Small intestine (tissue), 7 donors: ENCODE measurements around the gene LRRTM3. TPM values are rescaled to one million over a fixed set of nuclear protein-coding genes. Genes with fewer than 3 reads are reported as not detected.

Experiments used
- DNase-seq, 2 donors: peaks; one replicate each; pipeline versions ENCODE4 v3.0.0 to v3.0.0-alpha.2; 2013
- FAIRE-seq: peaks from 2 replicates; lab custom pipeline; 2012; peaks lifted over from hg19 to GRCh38; lab: Jason Lieb, UNC
- H3K27ac ChIP-seq, 3 donors: one replicate each; pipeline ENCODE4 v1.5.1; 2013; ENCODE audit warnings: low read length in 2 of 3, mild to moderate bottlenecking in 2 of 3, control low read depth in 1 of 3, inconsistent platforms in 1 of 3, low read depth in 1 of 3, moderate library complexity in 1 of 3
- H3K27me3 ChIP-seq, 3 donors: one replicate each; pipeline ENCODE4 v1.6.1; 2013; ENCODE audit warnings: low read length in 3 of 3, inconsistent platforms in 1 of 3; ENCODE audit not compliant: control insufficient read depth in 3 of 3, insufficient read depth in 3 of 3
- H3K36me3 ChIP-seq, 3 donors: one replicate each; pipeline ENCODE4 v1.6.1; 2013; ENCODE audit warnings: low read length in 3 of 3, inconsistent platforms in 1 of 3, low read depth in 1 of 3, mild to moderate bottlenecking in 1 of 3, moderate library complexity in 1 of 3; ENCODE audit not compliant: control insufficient read depth in 3 of 3, insufficient read depth in 2 of 3
- H3K4me1 ChIP-seq, 3 donors: one replicate each; pipeline ENCODE4 v1.6.1; 2013; ENCODE audit warnings: low read length in 2 of 3, inconsistent platforms in 1 of 3, low read depth in 1 of 3, mild to moderate bottlenecking in 1 of 3, moderate library complexity in 1 of 3; ENCODE audit not compliant: control insufficient read depth in 3 of 3, insufficient read depth in 2 of 3
- H3K4me3 ChIP-seq, 3 donors: one replicate each; pipeline ENCODE4 v1.5.1; 2013; ENCODE audit warnings: low read length in 3 of 3, control low read depth in 1 of 3, inconsistent platforms in 1 of 3, low read depth in 1 of 3, mild to moderate bottlenecking in 1 of 3, moderate library complexity in 1 of 3
- H3K9me3 ChIP-seq, 2 donors: one replicate each; pipeline ENCODE4 v1.6.1; 2013; ENCODE audit warnings: low read depth in 1 of 2, low read length in 1 of 2; ENCODE audit not compliant: control insufficient read depth in 2 of 2, insufficient read depth in 1 of 2
- WGBS, 3 donors: extraction: QIAGEN DNeasy Blood & Tissue Kit; methylation state at CpG; one replicate each; pipeline ENCODE4 v1.1.7; 2013; 5-methylcytosine and 5-hydroxymethylcytosine counted together
- polyA plus RNA-seq, 4 donors: library from polyadenylated mRNA; stranded (reverse) in 3 of 4; unstranded in 1 of 4; fragments of 200-250 nt in 3 of 4; fragments of 120-200 nt in 1 of 4; gene quantifications; one replicate each; pipeline versions ENCODE4 v1.2.1 to v1.2.3, GENCODE V29; 2013
- donor health status: healthy with polysubstance abuse.
- donor health status: control.
- donor health status: control.
- donor health status: Bipolar disorder and iron deficiency.
- donor health status: healthy.

Gene LRRTM3
- polyA plus RNA-seq, 4 donors: 0.10 to 0.31 TPM; not detected in 2

DNA sequence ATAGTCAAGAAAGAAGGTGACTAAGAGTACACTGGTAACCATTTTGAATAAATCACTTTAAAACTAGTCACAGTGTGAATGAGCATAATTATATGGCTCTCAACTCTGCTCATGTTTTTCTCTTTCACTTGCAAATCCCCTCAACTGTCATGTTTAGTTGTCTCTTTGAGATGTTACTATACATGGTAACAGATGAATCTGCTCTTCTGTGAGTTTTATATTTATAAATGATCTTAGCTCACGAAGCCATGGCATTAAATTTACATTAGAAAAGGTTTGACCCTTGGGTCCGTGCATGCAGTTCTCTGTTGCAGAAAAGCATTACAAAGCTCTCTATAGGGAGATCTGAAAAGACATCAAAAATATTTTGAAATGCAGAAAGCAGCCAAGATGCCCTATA is 33.0 kb upstream of the LRRTM3 start:
- no peaks in the 10 kb centered on the region for H3K36me3 ChIP-seq
- H3K27me3 ChIP-seq: no peaks in the 10 kb centered on the region
- no peak overlapping the region for H3K27ac ChIP-seq
- H3K9me3 ChIP-seq: no peaks in the 10 kb centered on the region
- WGBS, 3 donors: 51 to 68% (median 61%) methylated on average over 2 of the region's 2 CpGs
- FAIRE-seq (no peak), DNase-seq (no peak)
- H3K4me1 ChIP-seq: no peaks in the 10 kb centered on the region
- H3K4me3 ChIP-seq: no peak overlapping the region

DNA sequence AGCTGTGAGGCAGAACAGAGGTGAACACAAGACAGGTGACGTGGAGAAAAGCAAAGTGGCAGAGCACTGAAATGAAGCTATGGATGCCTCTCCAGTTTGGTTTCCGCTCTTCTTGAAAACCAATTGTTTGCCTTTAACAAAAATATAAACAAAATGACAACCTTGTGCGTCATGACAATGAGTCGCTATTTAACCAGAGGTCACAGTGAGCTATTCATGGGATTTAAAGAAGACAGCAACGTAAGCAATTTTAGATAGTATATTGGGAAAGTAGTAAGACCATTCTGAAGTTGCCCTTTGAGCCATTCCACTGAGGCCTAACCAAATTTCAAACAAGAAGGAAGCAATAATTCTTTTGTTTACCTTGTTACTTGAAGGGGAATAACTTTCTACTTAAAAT is 15.2 kb upstream of the LRRTM3 start:
- Histone ChIP-seq H3K4me3 (no peak overlapping the region), H3K27me3 (no peaks in the 10 kb centered on the region), H3K9me3 (no peaks in the 10 kb centered on the region), H3K36me3 (no peaks in the 10 kb centered on the region), H3K4me1 (no peaks in the 10 kb centered on the region), H3K27ac (no peak overlapping the region)
- FAIRE-seq (no peak), DNase-seq (no peak)
- WGBS, 3 donors: 87 to 93% (median 89%) methylated on average over 5 of the region's 5 CpGs

DNA sequence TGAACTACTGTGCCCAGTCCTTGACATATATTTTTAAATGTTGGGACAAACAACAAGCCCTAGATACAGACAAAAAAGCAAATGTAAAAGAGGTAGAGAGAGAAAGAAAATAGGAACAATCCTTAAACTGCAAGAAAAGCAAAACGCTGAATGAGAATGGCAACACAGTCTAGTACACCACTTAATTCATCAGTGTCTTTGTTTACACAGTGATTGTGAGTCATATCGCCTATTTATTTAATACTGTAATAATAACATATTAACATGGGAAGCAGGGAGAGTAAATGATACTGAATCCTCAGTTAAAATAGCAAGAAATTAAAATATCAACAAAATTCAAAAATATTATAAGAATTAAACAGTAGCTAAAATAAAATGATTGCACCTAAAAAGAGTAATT is 9.8 kb upstream of the LRRTM3 start:
- 58 to 68% (median 62%) methylated on average over 2 of the region's 2 CpGs for WGBS, 3 donors
- no peak overlapping the region for H3K4me3 ChIP-seq
- DNase-seq (no peak), FAIRE-seq (no peak)
- H3K27ac ChIP-seq: no peak overlapping the region
- H3K27me3 ChIP-seq: no peaks in the 10 kb centered on the region
- no peaks in the 10 kb centered on the region for H3K4me1 ChIP-seq
- H3K36me3 ChIP-seq: no peaks in the 10 kb centered on the region
- no peaks in the 10 kb centered on the region for H3K9me3 ChIP-seq

DNA sequence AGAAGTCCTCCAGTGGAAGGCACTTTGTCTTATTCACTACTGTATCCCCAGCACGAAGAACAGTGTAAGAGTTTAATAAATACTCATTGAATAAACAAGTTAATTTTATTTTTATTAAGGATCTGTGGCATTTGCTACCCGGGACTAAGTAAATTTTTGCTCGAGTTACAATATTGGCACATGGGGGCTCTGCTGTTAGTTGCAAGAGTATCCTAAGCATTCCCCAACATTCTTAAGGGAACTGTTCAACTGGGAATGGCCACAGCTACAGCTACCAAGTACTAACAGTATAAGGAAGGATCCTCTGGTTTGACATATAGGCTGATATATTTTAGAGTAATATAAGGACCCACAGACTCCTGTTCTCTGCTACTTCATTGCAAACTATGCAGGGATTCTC is 8.7 kb upstream of the LRRTM3 start:
- Histone ChIP-seq H3K27me3 (no peaks in the 10 kb centered on the region), H3K27ac (no peak overlapping the region), H3K4me3 (no peak overlapping the region), H3K9me3 (no peaks in the 10 kb centered on the region), H3K36me3 (no peaks in the 10 kb centered on the region), H3K4me1 (no peaks in the 10 kb centered on the region)
- FAIRE-seq (no peak), DNase-seq (no peak)
- WGBS, 3 donors: 36 to 46% (median 43%) methylated on average over 3 of the region's 3 CpGs

DNA sequence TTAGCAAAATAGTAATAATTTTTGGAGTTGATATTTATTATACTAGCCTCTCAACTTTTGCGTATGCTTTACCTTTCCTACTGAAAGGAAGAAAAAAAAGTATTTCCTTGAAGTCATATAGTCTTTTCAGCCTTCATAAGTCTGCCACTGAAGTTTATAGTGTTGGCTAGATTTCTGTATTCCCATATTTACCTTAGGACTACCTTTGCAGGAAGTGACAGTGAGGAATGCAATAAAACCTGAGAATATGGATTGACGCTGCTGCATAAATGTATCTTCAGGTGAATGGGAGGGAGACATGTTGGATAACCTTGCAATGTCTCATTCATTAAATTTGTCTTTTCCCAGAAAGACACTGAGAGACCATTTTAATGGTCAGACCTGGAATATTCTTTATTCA is 6.6 kb upstream of the LRRTM3 start:
- 74 to 91% (median 86%) methylated on average over 2 of the region's 2 CpGs for WGBS, 3 donors
- FAIRE-seq: no peak
- no peaks in the 10 kb centered on the region for H3K9me3 ChIP-seq

DNA sequence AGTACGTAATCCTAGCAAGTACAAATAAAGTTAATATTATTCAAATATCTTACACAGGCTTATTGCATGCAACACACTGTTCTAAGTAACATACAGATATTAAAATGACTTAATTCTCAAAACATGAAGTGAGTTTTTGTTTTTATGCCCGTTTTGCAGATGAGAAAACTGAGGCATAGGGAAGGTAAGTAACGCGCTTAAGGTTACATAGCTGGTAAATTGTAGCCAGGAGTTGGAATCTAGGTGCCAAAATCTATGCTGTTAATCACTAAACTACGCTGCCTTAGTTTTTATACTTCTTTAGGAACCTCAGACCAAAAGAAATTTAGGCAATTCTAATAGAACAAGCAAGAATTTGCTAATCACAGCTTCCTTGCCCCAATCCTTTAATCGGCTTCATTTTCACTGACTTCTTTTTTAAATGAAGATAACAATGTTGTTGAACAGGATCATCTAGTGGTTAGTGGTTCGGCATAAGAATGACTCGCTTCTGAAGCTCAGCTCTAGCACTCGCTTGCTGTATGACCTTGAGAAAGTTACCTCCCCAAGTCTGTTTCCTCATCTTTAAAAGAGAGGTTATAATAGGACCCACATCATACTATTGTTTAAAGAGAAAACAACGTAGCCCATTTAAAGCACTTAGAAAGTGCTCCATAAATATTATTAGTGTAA is 1.0 kb upstream of the LRRTM3 start:
- peaks cover 0 to 35% (median 15%) of the 10 kb centered on the region in 3 donors for H3K27me3 ChIP-seq
- 43 to 59% (median 50%) methylated on average over 10 of the region's 10 CpGs for WGBS, 3 donors
- DNase-seq (no peak), FAIRE-seq (no peak)
- H3K36me3 ChIP-seq: no peaks in the 10 kb centered on the region
- H3K27ac ChIP-seq: no peak overlapping the region
- no peaks in the 10 kb centered on the region for H3K9me3 ChIP-seq
- no peak overlapping the region for H3K4me3 ChIP-seq
- H3K4me1 ChIP-seq: peaks cover 0 to 6% (median 0%) of the 10 kb centered on the region in 3 donors

More for the DNA sequence above, 6.6 kb upstream of the LRRTM3 start:
- Histone ChIP-seq H3K27me3 (no peaks in the 10 kb centered on the region), H3K4me3 (no peak overlapping the region), H3K4me1 (no peaks in the 10 kb centered on the region), H3K36me3 (no peaks in the 10 kb centered on the region), H3K27ac (no peak overlapping the region)
- no peak for DNase-seq

DNA sequence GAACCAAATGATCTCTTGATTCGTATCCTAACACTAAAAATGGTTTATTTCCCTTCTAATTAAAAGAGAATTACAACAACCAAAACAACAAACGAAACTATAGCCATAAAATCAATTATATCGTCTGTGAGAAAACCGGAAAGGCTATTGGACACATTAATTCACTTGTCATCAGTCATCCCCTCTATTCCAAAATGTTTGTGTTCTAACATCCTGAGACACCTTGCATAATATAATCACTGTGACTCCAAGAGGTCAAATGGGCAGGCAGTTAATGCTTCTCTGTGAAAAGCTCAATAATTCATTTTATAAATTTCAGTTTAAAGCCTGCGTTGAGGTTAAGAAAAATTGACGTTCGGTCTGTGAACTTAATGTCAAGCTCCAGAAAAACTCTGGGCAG is 463 bp upstream of the LRRTM3 start:
- DNase-seq (no peak), FAIRE-seq (no peak)
- Histone ChIP-seq H3K27me3 (peaks cover 0 to 35% (median 15%) of the 10 kb centered on the region in 3 donors), H3K4me1 (peaks cover 0 to 6% (median 0%) of the 10 kb centered on the region in 3 donors), H3K4me3 (no peak overlapping the region), H3K27ac (no peak overlapping the region), H3K36me3 (no peaks in the 10 kb centered on the region), H3K9me3 (no peaks in the 10 kb centered on the region)
- 15 to 23% (median 16%) methylated on average over 7 of the region's 7 CpGs for WGBS, 3 donors

DNA sequence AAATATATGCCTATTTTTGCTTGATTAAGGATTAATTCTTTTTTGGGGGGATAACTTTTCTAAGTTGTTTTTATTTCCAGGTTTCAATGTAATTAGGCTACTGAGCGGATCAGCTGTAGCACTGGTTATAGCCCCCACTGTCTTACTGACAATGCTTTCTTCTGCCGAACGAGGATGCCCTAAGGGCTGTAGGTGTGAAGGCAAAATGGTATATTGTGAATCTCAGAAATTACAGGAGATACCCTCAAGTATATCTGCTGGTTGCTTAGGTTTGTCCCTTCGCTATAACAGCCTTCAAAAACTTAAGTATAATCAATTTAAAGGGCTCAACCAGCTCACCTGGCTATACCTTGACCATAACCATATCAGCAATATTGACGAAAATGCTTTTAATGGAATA is 1.0 kb downstream of the LRRTM3 start:
- H3K36me3 ChIP-seq: no peaks in the 10 kb centered on the region
- no peak for DNase-seq
- no peak overlapping the region for H3K27ac ChIP-seq
- no peak overlapping the region for H3K4me3 ChIP-seq
- 56 to 69% (median 58%) methylated on average over 5 of the region's 5 CpGs for WGBS, 3 donors
- H3K27me3 ChIP-seq: peaks cover 0 to 35% (median 15%) of the 10 kb centered on the region in 3 donors
- peaks cover 0 to 6% (median 0%) of the 10 kb centered on the region in 3 donors for H3K4me1 ChIP-seq
- H3K9me3 ChIP-seq: no peaks in the 10 kb centered on the region
- FAIRE-seq: no peak
